WTC11 (cell line): ENCODE measurements around the gene UNC93B1. TPM values are rescaled to one million over a fixed set of nuclear protein-coding genes. Genes with fewer than 3 reads are reported as not detected.

Experiments
- microRNA-seq: library from miRNA; unstranded; fragments of <30 nt; microRNA quantifications from one replicate; pipeline ENCODE4 v1.2.0, GENCODE V29; 2022; ENCODE audit warnings: borderline number of aligned reads
- total RNA-seq: library from RNA; stranded (reverse); gene quantifications from 3 replicates; pipeline ENCODE4 v1.2.3, GENCODE V29; 2021

The UNC93B1 gene
- total RNA-seq, 1 experiment from 2014 or later, result 27.9 TPM

Small RNAs within 50 kb of the gene (microRNA-seq; reads per million reads assigned to microRNA genes)
- gene MIR4691 (not detected), gene MIR6753 (not detected), gene MIR7113 (3.1 reads per million)

Other genes starting within 250 kb of the UNC93B1 start
- 0.30 to 0.53 TPM (median 0.46 TPM) in 3 replicates for gene ALDH3B1, start 6.2 kb upstream of the UNC93B1 start, total RNA-seq
- 221 to 247 TPM (median 240 TPM) in 3 replicates for gene NDUFS8, start 26.6 kb upstream of the UNC93B1 start, total RNA-seq
- 50.7 to 51.7 TPM (median 51.1 TPM) in 3 replicates for gene TCIRG1, start 34.9 kb upstream of the UNC93B1 start, total RNA-seq
- 62.6 to 76.1 TPM (median 64.0 TPM) in 3 replicates for gene CHKA, start 117.3 kb upstream of the UNC93B1 start, total RNA-seq
- 39.3 to 43.8 TPM (median 39.8 TPM) in 3 replicates for gene KMT5B, start 209.2 kb upstream of the UNC93B1 start, total RNA-seq